HUDEP-2 (cell line): ENCODE measurements around the gene CDKAL1.

ENCODE experiments used
- DNase-seq, 76 experiments: peaks; one replicate each; lab custom pipeline; 2025; ENCODE audit not compliant: unreplicated experiment in 76 of 76; lab: John Stamatoyannopoulos, UW

Gene CDKAL1

DNA sequence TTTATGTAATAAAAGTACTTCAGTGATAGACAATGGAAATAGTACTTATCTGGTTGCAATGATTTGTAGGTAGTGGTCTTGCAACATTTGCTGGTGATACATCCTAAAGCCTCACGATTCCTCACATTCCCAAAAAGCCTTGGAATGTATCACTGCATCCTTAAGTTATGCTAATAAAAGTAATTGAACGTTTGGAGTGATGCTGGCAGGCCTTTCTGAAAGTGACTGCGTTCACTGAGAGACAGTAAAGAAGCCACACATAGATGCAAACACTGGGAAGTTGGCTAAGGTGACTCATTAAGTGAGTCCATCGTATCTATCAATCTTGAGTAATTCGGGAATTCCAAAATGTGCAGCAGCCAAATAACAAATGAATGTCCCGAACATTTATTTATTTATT lies 615.2 kb downstream of the CDKAL1 start:
- no peak for DNase-seq

- no peak for DNase-seq
Observed at GRCh38 chr6:21150667-21151066, 616.4 kb downstream of the CDKAL1 start.

DNA sequence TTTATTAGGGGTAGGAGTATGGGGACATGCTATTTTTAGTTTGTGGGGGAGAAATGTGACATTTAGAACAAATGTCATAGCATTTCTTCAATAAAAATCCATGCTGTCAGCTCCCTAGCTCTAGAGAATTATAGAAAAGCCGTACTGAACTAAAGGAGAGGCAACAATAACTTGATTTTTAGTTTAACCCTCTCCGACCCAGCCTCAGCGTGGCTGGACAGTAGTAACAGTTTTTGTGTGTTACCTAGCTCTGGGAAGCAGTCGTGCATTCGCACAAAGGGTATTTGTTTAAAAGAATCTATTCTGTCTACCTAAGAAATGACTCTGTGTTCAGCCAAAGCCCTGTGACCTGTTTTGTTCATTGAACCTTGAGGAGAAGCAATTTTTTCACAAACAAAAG lies 616.9 kb downstream of the CDKAL1 start:
- DNase-seq, result no peak

- DNase-seq, result no peak
Observed at GRCh38 chr6:21151530-21151929, 617.3 kb downstream of the CDKAL1 start.

DNA sequence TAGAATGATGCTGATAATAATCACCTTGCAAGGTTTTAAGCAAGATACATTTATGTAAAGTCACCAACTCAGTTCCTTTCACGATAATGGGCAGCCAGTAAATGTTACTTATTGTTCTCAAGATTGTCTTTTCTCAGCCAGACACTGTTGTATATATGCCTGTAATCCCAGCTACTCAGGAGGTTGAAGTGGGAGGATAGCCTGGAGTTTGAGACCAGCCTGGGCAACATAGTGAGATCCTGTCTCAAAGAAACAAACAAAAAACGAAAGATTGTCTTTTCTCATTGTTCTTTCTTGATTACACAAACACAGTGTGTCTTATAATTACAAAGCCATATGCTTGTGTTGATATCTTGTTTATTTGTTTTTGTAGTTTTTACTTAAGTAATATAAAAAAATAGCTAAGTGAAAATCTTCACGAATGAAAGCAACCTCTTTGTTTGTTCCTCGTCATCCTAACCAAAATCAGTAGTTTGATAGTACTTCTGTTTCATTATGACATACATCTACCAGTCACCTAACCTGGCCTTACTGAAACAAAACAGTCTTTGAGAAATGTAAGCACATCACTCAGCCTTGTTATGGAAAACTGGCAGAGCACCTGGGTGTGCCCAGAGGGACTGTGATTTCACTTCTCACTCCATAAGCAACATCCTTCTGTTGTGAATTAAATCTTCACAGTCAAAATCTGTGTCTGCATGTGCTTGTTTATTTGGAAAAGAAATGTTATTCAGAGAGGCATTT lies 623.1 kb downstream of the CDKAL1 start:
- no peak for DNase-seq

GRCh38 chr6:21158149-21158548 lies 623.9 kb downstream of the CDKAL1 start:
- no peak for DNase-seq

DNA sequence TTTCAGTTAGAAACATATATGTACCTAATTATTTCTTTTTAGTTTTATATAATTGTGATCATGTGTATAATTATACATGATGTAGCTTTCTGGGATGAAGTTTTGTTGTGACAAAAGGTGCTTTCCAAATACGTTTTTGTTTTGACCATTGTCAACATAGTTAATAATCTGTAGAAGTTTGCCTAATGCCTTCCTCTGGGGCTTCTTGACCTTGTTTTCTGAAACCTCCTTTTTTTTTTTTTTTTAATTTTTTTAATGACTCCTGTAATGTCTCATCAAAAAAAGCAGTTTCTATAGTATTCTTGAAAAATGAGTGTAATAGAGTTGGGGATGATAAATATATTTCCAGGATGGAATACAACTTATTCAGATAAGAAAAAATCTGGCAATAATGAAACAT lies 624.6 kb downstream of the CDKAL1 start:
- DNase-seq, result no peak

GRCh38 chr6:21159465-21159864 lies 625.2 kb downstream of the CDKAL1 start:
- no peak for DNase-seq

DNA sequence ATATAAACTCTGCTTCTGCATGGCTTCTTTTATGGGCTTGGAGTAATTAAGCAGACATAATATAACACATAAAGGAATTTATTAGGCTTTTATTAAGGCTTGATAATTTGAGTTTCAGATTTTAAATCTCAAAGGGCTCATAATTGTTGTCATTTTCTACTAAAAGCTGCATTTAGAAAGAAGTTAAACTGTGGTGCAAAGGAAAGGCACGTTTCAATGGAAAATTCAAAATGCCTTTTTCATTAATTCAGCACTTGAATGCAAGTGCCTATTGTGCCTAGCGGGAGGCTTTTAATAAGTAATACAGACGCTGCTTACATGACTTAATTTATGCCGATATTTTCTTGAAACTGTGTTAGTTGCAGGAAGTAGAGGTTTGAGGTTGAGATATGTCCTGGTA lies 627.5 kb downstream of the CDKAL1 start:
- DNase-seq, result no peak

DNA sequence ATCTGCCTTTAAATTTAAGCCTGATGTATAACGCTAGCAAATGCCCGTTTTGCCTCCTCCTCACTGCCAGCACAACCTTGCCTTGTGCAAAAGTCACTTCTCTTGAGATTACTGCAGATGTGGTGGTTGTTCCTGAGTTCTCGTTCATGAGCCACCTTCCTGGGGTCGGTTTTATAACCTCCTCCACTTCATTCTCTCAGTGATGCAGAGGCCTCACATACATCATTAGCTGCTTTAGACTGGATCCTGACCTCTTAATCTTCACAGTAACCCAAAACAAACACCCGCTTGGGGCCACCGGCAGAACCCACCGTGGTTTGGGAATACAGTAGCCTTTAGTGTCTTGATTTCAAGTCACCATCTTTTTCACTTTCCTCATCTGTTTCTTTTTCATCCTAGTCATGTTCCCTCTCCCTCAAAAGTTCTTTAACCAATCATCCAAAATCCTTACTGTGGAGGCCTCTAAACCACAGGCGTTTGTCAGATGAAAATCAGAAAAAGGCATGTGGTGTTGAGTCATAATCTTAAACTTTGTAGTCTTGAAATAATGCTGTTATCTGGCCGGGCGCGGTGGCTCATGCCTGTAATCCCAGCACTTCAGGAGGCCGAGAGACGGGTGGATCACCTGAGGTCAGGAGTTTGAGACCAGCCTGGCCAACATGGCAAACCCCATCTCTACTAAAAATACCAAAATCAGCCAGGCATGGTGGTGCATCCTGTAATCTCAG lies 629.0 kb downstream of the CDKAL1 start:
- peak in 21 of 76 experiments; percentile 4 to 45 (median 22) for DNase-seq

DNA sequence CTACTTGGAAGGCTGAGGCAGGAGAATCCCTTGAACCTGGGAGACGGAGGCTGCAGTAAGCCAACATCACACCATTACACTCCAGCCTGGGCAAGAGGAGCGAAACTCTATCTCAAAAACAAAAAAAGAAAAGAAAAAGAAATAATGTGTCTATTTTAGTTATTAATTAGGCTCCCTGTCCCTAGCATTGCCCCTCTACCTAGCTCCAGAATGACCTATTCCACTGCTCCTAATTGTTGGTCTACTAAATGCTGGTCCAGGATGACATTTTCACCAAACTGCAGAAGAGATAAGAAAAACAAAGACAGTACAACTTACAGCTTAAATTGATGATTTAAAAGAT lies 629.6 kb downstream of the CDKAL1 start:
- no peak for DNase-seq

DNA sequence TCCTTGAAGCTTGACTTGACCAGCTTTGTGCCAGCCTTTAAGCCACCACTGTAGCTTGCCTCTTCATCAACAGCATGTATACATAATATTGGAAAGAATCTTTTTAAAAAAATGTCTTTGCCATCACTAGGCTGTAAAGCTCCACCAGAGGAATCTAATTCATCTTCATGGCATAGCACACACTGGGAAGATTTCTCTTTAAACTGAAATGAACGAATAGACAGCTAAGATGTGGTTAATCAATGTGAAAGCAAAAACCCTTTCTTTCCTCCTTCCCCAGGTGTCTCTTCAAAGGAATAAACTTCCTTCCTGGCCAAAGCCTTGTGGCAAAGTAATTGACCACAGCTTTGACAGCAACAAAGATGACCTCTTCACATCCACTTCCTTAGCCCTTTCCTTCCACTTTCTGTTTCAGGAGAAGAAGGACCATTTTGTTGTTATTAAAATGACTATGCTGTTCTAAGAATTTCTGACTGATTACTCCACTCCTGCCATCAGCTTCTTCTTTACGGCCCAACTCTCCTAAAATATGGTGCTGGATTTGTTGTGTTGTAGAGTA lies 630.6 kb downstream of the CDKAL1 start:
- no peak for DNase-seq

- DNase-seq, result no peak
Observed at GRCh38 chr6:21166754-21167153, 632.5 kb downstream of the CDKAL1 start.

GRCh38 chr6:21167790-21168189 lies 633.5 kb downstream of the CDKAL1 start:
- DNase-seq, result no peak

DNA sequence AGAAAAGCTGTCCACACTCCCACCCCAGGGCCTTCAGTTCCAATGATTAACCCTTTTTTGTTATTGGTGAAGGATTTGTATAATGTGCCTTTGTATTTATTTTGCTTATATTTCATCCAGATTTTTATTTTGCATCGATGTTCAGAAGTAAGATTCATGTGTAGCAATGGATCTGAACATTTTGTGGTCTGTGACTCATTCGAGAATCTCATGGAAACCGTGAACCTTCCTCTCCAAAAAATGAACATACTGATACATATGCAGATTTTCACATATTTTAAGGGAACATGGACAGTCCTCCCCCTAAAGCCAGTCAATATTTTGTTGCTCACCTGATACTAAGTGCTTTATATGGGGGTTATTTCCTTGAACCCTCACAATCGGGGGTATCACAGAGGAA lies 637.5 kb downstream of the CDKAL1 start:
- no peak for DNase-seq

- no peak for DNase-seq
Observed at GRCh38 chr6:21173031-21173430, 638.8 kb downstream of the CDKAL1 start.

- no peak for DNase-seq
Observed at GRCh38 chr6:21173678-21174077, 639.4 kb downstream of the CDKAL1 start.

DNA sequence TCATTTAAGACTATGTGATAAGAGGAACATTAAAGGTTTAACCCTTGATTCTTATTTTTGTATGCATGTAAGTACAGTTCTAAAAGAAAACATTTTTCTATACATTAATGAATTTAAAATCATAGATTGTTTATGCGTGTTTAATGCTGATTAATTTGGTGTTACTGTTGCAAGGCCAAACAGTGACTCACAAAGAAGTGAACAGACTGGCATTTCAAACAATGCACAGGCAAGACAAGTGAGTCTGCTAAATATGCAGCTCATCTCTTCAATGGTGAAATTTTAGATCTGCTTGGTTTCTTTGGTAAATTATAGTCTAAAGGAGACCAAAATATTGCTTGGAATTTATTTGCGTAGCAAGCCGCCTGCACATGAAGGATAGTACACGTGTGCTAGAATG lies 641.9 kb downstream of the CDKAL1 start:
- no peak for DNase-seq

DNA sequence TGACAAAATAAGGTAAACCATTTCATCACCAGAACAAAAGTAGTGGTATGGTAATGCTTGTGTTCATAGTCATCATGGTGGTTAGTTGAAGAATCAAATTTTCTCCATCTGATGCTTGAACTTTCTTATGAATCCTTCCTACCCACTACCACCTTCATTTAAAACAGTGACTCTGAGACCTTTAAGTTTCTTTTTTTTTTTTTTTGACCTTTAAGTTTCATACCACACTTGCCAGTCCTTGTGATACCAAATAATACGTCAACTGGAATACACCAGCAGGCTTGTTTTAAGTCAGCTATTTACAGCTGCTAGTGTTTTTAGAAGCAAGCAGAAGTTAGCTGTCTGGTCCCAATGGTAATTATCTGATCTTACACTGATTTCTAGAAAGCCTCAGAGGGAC lies 645.9 kb downstream of the CDKAL1 start:
- no peak for DNase-seq

DNA sequence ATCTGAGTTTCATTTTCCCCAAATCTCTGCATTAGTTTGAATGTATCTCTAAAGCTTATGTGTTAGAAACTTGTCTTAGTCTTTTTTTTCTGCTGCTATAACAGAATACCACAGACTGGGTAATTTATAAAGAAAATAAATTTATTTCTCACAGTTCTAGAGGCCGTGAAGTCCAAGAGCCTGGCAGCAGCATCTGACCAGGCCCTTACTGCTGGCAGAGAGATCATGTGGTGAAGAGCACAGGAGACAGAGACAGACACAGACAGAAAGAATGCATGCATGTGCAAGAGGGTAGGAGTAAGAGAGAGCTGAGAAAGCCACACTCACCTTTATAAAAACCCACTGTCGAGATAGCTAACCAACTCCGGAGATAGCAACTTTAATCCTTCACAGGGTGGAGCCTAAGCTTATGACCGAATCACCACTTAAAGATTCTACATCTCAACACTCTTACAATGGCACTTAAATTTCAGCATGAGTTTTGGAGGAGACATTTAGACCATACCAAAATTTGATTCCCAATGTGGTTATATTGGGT lies 646.6 kb downstream of the CDKAL1 start:
- DNase-seq, result no peak

DNA sequence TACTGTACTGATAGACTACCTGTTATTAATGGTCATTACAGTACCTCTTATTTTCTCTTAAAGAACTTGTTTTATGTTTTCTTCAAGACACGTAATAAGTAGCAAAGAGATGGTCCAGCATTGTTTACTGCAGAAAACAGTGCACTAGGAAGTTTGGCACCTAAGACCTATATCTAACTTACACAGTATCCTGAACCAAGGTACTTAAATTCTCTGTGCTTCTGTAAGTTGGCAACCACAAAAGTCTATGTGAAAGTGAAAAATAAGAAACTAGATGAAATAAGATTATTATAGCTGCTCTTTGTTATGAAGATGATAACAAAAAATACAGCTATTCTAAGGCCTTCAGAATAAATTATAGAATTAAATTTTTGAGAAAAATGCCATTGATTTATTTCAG lies 647.6 kb downstream of the CDKAL1 start:
- DNase-seq, result no peak

DNA sequence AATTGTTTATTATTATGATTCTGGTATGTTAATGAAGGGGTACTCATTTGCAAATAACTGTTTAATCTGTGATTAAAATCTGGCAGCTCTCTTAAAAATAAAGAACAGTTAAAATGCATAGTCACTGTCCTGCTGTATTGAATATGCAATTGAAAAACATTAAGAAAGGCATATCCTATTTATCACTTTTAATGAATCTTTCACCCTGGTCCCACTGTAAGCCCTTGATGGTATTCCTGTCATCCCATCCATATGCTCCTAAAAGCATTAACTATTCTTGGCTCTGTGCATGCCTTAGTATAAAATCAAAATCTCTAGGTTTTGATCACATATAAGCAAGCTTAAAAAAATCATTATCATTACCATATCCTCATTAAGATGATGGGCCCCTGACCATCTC lies 648.3 kb downstream of the CDKAL1 start:
- DNase-seq, result no peak
